HepG2 (cell line): ENCODE measurements around the gene ISLR2.

Experiments used
- FOXO1 ChIP-seq: sonication (generic); formaldehyde crosslinking; IDR thresholded peaks from 2 replicates; pipeline ENCODE4 v1.4.0; 2020; ENCODE audit warnings: missing genetic modification reagents
- KDM1A ChIP-seq: IDR thresholded peaks from 2 replicates; pipeline ENCODE4 v1.6.1; 2016; ENCODE audit warnings: missing compliant biosample characterization
- KLF16 ChIP-seq, 2 experiments: sonication (generic) in 1 of 2; formaldehyde crosslinking in 1 of 2; IDR thresholded peaks; 2 replicates each; pipeline versions ENCODE4 v1.6.1 to v1.8.0; 2016 to 2023; ENCODE audit warnings: missing genetic modification reagents in 2 of 2, missing compliant biosample characterization in 1 of 2
- MTF1 ChIP-seq: sonication (generic); formaldehyde crosslinking; IDR thresholded peaks from 2 replicates; pipeline ENCODE4 v1.5.0; 2020; ENCODE audit warnings: missing genetic modification reagents
- RFX5 ChIP-seq: IDR thresholded peaks from 2 replicates; pipeline ENCODE4 v1.6.1; 2011; ENCODE audit warnings: low read depth, low read length, improper control_type of control experiment
- SIN3A ChIP-seq: IDR thresholded peaks from 2 replicates; pipeline ENCODE4 v1.6.1; 2011; ENCODE audit warnings: low read depth, mild to moderate bottlenecking, control low read depth, low read length, borderline replicate concordance
- TCF7L2 ChIP-seq: IDR thresholded peaks from 2 replicates; pipeline ENCODE4 v1.6.1; 2011; ENCODE audit warnings: mild to moderate bottlenecking, low read depth, low read length, moderate library complexity
- ZNF354B ChIP-seq: sonication (generic); formaldehyde crosslinking; IDR thresholded peaks from 2 replicates; pipeline ENCODE4 v1.8.0; 2022; ENCODE audit warnings: mild to moderate bottlenecking, missing genetic modification reagents
- ZNF709 ChIP-seq: sonication (generic); formaldehyde crosslinking; IDR thresholded peaks from 2 replicates; pipeline ENCODE4 v1.5.0; 2020; ENCODE audit warnings: mild to moderate bottlenecking, missing genetic modification reagents
- TF ChIP-seq, protein P1 (sequence below): sonication (generic); formaldehyde crosslinking; IDR thresholded peaks from 2 replicates; pipeline ENCODE4 v1.4.0; 2020; ENCODE audit warnings: missing genetic modification reagents

DNA sequence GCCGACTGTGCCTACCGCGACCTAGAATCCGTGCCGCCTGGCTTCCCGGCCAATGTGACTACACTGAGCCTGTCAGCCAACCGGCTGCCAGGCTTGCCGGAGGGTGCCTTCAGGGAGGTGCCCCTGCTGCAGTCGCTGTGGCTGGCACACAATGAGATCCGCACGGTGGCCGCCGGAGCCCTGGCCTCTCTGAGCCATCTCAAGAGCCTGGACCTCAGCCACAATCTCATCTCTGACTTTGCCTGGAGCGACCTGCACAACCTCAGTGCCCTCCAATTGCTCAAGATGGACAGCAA is 44.5 kb downstream of the ISLR2 start:
- TF ChIP-seq RFX5 (no peak), ZNF709 (no peak), SIN3A (no peak), ZNF354B (CRISPR knock-in tag) (no peak), TCF7L2 (no peak), KLF16 (CRISPR knock-in tag; IDR thresholded peaks at IDR 0.05) (no peak), FOXO1 (CRISPR knock-in tag) (no peak), MTF1 (CRISPR knock-in tag) (no peak), KDM1A (CRISPR knock-in tag) (no peak)
- TF ChIP-seq, protein P1, sequence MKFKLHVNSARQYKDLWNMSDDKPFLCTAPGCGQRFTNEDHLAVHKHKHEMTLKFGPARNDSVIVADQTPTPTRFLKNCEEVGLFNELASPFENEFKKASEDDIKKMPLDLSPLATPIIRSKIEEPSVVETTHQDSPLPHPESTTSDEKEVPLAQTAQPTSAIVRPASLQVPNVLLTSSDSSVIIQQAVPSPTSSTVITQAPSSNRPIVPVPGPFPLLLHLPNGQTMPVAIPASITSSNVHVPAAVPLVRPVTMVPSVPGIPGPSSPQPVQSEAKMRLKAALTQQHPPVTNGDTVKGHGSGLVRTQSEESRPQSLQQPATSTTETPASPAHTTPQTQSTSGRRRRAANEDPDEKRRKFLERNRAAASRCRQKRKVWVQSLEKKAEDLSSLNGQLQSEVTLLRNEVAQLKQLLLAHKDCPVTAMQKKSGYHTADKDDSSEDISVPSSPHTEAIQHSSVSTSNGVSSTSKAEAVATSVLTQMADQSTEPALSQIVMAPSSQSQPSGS = no peak
